HG02623 (cell line): Measurements from ENCODE around the gene KCNK6.

ENCODE experiments used
- ATAC-seq: cut with Tn5 transposase; IDR thresholded peaks from one replicate; pipeline ENCODE4 v1.9.1; 2021; ENCODE audit warnings: moderate library complexity; ENCODE audit not compliant: unreplicated experiment

Gene KCNK6

DNA sequence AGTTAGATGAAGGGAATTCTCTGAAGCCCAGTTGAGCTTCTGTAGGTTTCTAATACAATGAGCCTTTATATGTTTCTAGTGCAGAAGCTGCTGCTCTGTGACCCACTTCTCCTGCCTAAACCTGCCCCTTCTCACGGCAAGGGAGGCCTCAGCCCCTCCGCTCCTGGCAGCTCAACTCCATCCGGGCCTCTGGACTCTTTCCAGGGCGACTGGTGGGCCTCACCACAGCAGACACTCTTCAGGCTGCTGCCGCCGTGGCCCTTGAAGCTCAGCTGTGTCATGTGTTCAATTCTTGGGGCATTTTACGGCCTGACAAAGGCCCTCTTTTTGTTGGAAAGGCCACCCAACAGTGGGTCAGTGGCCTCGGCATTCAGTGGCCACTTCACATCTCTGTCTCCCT, 25.6 kb upstream of the KCNK6 start:
- ATAC-seq = no peak

DNA sequence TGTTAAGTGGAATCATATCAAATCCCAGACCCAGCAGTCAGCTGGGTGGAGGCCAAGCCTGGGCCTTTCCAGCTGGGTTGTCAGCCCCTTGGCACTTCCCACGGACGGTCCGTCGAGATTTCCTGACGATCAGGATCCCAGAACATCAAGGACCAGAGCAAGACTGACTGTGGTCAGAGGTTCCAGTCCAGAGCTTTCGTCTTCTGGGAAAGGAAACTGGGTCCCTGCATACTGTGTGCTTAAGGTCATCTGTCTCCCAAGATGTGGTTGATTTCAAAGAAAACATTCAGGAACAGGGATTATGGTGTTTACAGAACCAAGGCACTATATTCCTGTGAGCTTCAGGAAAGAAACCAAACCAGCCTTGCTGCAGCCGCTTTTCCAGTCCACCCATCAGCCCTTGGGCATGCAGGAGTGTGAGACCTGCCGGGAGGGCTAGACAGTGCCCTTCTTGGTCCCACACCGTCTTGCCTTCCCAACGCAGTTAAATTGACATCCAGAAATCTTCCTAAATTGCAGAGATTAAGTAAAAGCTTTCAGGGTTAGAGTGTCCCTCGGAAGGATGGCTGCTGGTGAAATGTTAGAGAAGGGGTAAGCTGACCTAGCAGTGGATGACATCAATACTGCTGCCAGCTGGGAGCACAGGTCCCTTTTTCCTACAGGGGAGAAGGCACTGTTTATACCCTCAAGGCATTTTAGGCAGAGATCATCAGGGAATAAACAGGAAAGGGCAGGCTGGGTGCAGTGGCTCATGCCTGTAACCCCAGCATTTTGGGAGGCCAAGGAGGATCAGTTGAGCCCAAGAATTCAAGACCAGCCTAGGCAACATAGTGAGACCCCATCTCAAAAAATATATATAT, 20.6 kb upstream of the KCNK6 start:
- ATAC-seq = no peak

DNA sequence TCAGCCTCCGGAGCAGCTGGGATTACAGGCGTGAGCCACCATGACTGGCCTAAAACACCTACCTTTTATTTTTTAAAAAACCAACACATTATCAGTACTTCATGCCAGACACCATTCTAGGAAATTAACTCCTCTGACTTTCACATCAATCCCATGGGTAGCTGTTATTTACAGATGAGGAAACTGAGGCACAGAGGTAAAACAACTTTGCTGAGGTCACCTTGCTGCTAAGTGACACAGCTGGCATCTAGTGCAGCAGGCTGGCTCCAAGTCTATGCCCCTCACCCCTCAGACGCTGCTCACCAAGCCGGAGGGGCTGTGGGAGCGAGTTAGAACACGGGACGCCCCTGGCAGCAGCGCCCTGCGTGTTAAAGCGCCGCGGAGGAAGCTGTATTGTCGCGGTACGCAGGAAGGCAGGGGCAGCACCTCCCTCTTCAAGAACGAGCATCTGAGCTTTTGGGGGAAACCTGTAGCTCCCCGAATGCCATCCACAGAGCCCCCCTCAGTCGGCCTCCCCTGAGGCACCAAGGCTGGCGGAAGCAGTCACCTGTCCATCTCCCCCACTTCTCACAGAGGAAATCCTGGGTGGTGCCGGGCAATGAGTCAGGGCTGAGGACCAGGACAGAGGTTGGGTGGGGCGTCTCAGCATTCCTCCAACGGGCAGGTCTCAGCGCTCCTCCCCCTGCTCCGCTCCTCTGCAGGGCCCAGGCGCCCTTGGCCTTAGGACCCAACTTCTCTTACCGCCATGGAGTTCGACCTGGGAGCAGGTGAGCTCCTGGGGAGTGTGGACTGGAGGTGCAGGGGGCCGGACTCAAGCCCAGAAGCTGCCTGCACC, 15.9 kb upstream of the KCNK6 start, which contains the start of gene C19orf33:
Gene C19orf33, plus strand, starts transcription at position 735 of the 835 bp plus-strand sequence. Its CDS starts 11 bp downstream, at position 746.
- ATAC-seq = no peak

DNA sequence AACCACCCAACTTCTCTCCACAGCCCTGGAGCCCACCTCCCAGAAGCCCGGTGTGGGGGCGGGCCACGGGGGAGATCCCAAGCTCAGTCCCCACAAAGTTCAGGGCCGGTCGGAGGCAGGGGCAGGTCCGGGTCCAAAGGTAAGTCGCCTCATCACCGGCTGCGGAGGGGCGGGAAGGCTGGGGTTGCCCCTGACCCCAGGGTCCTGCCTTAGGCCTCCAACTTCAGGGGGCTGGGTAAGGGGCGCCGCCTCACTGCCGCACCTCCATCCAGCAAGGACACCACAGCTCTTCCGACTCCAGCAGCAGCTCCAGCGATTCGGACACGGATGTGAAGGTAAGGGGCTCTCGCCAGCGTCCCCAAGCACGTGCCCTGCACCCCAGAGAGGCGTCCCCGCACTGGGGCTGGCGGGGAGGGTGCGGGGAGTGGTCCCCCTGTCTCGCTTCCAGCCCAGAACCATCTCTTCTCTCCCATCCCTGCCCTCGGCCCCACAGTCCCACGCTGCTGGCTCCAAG, 15.2 kb upstream of the KCNK6 start:
- no peak for ATAC-seq

DNA sequence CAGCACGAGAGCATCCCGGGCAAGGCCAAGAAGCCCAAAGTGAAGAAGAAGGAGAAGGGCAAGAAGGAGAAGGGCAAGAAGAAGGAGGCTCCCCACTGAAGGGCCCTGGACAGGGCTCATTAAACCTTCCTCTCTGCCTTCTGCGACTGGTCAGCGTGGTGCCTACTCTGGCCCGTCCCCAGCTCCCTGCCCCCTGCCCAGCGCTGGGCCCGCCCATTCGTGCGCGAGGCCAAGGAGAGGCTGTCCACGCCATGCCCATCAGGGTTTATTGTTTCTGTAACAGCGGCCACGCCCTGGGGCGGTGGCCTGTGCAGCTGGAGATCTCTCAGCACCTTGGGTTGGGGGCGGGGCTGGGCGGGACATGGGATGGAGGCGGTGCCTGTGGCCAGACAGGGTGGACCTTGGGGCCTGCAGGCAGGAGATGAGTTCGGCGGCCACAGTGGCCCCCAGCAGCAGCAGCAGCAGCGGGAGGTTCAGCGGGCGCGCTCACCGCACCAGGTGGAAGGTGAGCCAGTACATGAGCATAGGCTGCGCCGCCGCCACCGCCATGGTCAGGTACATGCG, 14.7 kb upstream of the KCNK6 start:
- ATAC-seq = no peak

DNA sequence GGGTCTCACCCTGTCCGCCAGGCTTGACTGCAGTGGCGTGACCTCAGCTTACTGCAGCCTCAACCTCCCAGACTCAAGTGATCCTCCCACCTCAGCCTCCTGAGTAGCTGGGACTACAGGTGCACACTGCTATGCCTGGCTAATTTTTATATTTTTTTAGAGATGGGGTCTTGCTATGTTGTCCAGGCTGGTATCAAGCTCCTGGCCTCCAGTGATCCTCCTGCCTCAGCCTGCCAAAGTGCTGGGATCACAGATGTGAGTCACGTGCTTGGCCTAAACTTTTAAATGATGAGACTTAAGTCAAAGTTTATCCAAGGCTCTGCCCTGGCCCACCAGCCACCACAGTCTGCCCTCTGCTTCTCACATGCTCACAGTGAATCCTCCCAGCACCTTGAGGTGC, 13.4 kb upstream of the KCNK6 start:
- ATAC-seq = no peak

DNA sequence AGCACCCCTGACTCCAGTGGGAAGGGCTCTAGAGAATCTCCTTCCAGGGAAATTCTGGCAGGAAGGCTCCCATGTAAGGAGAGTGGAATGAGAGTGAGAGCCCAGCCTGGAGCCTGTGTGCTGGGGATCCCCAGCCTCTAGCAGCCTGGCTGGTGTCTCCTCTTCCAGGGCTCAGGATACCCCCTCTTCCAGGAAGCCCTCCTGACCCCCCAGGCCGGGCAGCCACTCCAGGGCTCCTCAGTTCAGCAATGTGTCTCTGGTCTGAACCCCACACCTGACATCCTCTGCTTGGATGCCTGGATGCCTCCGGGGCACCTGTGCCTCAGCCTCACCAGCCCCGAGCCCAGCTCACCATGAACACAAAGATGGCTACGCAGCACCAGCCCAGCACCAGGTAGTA, 12.6 kb upstream of the KCNK6 start:
- no peak for ATAC-seq

DNA sequence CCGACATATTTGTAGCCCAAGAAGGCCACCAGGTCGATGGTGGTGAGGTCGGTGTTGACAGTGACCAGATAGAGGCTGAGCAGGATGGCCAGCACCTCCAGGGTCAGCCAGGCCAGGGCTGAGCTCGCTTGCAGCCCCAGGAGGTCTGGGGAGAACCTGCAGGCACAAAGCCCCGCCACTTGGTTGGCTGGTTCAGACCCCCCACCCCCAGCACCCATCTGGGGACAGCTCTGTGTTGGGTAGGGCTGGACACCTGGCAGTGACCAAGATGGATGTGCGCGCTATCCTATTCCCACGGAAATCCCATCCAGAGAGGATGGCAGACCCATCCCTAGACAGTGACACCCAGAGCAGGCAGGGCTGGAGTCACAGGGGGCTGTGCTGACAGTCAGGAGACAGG, 12.0 kb upstream of the KCNK6 start:
- ATAC-seq = no peak

DNA sequence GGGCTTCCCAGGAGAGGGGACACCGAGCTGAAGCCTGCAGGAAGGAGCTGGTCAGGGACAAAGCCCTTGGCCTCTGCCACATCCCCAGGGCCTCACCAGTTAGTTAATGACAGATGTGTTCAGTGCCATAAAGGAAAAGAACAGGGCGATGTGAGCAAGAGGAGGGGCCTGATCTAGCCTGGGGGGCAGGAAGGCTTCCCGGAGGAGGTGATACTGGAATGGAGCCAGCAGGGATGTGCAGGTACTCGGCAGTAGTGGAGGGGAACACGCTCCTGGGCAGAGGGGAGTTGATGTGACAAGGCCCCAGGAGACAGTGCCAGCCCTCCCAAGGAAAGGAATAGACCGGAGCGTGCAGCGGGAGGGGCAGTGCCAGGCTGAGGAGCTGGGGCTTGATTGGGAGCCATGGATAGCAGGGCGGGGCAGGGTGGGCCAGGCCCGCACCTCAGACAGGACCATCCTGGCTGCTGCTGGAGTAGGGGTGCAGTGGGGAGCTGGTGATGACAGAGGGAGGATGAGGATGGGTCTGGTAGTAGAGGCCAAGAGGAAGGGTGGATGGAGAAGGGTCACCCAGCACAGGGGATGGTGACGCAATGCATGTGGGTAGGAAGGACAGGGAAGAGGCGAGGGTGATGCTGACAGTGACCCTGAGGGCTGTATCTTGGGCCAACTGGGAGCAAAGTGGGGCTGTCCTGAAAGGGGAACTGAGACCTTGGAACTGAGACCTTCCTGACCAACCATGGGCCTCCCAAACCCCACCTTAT, 11.5 kb upstream of the KCNK6 start:
- ATAC-seq = no peak

DNA sequence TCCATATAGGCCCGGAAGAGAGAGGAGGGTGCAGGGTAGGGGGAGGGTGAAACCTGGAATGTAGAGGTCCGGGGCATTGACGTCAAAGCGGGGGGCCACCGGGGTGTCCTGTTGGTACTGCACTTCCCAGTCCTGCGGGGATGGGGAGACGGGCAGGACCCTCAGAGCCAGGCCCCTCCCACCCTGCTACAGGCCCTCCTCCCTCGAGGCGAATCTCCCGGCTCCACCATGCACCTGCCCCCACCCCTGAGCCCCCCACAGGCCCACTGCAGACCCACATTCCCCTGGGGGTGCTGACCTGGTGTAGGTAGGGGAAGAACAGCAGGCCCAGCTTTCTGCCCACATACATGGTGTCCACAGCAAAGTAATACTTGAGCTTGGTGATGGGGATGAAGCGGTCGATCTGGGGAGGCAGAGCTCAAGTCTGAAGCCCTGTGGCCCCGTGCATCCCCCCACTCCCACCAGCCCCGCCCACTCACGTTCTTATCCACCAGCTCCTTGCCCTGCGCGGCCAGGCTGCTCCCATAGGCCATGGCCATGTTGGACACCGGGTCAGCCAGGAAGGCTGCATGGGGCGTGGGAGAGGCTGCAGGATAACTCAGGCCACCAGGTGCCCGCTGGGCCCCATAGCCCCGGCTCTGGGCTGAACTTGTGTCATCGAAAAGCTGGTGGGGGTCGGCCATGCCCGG, 10.6 kb upstream of the KCNK6 start:
- no peak for ATAC-seq

DNA sequence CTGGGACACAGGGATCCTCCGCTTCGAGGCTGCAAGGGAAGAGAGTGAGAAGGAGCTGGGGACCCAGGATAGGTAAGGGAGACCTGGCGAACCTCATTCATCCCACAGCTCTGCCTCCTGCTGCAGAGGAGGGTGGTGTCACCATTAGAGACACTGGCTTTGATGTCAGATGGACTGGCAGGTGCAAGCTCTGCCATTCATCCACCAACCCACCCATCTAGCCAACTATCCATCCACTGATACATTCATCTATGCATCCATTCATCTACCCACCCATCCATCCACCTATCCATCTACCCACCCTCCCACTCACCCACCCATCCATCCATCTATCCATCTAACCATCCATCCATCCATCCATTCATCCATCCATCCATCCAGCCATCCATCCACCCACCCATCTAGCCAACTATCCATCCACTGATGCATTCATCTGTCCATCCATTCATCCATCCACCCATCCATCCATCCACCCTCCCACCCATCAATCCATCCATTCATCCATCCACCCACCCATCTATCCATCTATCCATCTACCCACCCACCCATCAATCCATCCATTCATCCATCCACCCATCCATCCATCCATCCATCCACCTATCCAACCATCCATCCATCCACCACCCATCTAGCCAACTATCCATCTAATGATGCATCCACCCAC, 9.9 kb upstream of the KCNK6 start:
- ATAC-seq = no peak

DNA sequence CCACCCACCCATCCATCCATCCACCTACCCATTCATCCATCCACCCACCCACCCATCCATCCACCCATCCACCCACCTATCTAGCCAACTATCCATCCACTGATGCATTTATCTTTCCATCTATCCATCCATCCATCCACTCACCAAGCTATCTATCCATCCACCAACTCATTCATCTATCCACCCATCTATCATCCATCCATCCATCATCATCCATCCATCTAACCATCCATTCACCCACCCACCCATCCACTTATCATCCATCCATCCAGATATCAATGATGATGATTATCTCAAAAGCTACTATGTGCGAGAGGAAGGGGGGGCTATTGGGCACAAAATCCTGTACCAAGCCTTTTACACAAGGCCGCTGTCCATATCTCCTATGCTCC, 9.4 kb upstream of the KCNK6 start:
- ATAC-seq = no peak

DNA sequence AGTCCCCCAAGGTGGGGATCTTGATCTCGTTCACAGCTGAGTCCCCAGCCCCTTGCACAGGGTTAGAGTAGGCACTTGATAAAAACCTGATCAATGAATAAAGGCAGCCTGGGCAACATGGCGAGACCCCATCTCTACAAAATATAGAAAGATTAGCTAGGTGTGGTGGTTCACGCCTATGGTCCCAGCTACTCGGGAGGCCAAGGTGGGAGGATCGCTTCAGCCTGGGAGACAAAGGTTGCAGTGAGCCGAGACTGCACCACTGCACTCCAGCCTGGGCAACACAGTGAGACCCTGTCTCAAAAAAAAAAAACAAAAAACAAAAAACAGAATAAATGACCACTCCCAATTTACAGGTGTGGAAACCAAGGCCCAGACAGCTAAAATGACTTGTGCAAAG, 8.7 kb upstream of the KCNK6 start:
- no peak for ATAC-seq

DNA sequence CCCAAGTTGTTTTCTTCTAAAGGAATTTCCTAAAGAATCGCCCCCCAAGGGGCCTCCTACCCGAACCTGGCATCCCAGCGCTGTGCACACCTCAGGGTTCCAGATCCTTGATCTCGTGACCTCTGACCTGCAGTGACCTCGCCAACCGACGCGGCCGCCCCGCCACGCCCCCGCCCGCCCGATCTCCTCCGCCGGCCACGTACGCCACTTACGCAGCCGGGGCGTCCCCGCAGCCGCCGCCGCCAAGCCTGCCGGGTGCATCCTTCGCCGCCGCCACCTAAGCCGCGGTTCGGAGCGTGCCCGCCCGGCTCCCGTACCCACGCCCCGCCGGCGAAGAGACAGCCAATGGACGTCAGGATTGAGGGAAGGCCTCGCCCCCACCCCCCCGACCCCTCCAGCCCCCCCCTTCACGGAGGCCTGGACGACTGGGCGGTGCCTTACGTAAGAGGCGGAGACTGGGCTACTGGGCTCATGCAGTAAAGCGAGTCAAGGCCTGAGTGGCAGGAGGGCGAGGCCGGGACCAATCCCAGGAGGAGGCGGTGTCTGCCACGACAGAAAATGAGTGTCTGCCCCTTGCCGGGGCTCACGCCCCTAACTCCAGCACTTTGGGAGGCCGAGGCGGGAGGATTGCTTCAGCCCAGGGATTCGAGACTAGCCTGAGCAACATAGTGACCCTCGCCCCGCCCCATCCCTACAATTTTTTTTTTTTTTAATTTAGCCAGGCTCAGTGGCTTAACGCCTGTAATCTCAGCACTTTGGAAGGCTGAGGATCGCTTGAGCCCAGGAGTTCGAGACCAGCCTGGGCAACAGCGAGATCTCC, 3.8 kb upstream of the KCNK6 start, which contains the start of gene YIF1B:
Gene YIF1B, minus strand, starts transcription at position 291 of the 820 bp plus-strand sequence. Its CDS starts 30 bp downstream, at position 261.
- ATAC-seq = peak; percentile 85

DNA sequence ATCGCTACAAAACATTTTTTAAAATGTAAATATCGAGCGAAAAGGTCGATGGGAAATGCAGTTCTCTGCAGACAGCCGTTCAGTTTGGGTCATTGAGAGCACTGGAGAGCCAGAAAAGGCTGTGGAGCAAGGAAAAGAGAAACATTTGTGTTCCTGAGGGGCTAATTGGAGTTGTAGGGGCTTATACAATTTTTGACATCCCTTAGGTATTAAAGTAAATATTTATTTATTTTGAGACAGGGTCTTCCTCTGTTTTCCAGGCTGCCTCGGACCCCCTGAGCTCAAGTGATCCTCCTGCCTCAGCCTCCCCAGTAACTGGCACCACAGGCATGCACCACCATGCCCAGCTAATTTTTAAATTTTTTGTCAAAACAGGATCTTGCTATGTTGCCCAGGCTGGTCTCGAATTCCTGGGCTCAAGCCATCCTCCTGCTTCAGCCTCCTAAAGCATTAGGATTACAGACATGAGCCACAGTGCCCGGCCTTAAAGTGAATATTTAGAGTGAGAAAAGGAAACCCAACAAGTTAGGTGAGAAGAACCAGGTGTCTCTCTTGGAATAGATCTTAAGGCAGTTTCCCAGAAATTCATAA, 3.1 kb upstream of the KCNK6 start:
- ATAC-seq = peak; percentile 1

DNA sequence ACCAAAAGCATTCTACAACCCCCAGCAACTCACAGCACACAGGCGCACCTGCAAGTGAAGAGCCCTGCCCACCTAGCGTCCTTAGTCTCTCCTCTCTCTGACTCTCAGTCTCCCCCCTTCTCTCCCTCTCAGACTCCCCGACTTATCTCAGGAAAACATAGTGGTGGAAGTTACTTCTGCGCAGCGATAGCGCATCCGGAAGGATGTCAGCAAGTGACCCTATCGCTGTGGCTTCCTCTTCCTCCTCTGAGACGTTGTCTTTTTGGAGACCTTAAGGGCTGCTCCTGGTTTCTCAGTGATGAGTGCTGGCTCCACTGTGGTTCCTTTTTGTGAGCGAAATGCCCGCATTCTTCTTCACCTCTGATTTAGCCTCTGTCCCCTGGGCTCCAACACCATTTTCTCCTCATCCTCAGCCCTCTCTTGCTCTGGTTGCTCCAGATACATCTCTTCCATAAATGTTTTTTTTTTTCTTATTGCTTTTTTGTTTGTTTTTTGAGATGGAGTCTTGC, 2.5 kb upstream of the KCNK6 start:
- ATAC-seq = no peak

DNA sequence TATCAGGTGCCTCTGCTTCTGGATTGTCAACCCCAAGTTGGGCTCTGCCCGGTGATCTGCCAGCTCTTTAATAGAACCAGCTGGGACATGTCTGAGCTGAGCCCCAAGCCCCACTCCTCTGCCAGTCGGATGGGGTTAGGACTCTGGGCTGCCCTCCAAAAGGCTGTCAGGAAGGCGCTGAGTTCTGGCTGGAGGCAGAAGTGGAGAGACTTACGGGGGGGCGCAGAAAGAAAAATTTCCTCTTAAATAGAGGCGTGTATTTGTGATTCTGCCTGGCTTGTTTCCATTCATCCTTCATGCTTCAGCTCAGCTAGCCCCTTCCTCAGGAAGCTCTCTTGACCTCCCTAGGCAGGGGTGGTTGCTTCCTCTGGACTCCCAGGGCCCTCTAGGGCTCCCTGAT, 985 bp upstream of the KCNK6 start:
- ATAC-seq = no peak

DNA sequence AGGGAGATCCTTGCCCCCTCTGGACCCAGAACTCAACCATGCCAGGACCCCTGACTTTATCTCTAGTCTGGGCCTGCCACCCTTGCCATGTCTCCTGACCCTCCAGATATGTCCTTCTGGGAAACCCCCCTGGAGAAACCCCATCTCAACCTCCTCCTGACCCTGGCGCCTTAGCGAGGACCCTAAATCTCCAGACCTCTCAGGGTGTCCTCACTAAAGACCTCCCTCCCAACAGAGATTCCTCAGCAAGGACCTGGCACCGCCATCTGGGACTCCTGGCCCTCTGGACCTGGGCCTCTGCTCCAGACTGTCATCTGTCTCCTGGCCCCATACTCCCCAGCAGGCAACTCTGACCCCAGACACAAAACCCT, 1.3 kb downstream of the KCNK6 start:
- no peak for ATAC-seq
